GM11168 (cell line): ENCODE data around the gene ACCSL.

Experiments
- in situ Hi-C: fragments of 300-500 bp; cut with MboI; formaldehyde crosslinking; loops from one replicate; pipeline ENCODE4 v1.12.0; 2022; ENCODE audit warnings: low sequenced_read_pairs; ENCODE audit not compliant: unreplicated experiment

ACCSL gene

DNA sequence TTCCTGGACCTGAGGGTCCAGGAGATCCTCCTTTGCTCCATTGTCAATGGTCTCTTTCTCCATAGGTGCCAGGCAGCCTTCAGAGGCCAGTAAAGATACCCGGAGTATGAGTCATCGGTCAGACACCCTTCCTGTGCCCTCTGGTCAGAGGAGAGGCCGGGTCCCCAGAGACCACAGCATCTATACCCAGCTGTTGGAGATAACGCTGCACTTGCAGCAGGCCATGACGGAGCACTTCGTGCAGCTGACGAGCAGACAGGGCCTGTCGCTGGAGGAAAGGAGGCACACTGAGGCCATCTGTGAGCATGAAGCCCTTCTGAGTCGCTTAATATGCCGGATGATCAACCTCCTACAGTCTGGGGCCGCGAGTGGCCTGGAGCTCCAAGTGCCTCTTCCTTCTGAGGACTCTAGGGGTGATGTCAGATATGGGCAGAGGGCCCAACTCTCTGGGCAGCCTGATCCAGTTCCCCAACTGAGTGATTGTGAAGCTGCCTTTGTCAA lies at the start of gene ACCSL:
Gene ACCSL, plus strand, starts transcription at position 51 of the 501 bp plus-strand sequence. Its CDS starts 56 bp downstream, at position 107.
- in situ Hi-C loops: no loop called here

- in situ Hi-C loops: no loop called here
These were observed 49.5 kb upstream of the ACCSL start for GRCh38 chr11:43998308-43998707.

DNA sequence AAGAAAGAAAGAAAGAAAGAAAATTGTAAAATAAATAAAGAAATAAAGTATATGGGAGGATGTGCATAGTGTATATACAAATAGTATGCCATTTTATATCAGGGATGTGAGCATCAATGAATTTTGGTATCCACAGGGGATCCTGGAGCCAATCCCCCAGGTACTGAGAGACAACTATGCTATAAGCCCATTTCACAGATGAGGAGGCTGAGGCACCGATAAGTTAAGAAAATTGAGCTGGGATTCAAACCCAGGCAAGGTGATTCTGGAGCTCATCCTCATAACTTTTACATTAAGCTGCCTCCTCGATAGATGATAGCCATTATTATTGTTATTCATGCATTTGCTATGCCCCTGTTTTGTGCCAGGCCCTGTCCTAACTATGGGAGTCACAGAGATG lies 47.0 kb upstream of the ACCSL start:
- in situ Hi-C loops: no loop called here

GRCh38 chr11:44002191-44003093 lies 45.3 kb upstream of the ACCSL start:
- in situ Hi-C loops: no loop called here

- in situ Hi-C loops: no loop called here
These were observed 43.9 kb upstream of the ACCSL start for GRCh38 chr11:44003736-44004451.

DNA sequence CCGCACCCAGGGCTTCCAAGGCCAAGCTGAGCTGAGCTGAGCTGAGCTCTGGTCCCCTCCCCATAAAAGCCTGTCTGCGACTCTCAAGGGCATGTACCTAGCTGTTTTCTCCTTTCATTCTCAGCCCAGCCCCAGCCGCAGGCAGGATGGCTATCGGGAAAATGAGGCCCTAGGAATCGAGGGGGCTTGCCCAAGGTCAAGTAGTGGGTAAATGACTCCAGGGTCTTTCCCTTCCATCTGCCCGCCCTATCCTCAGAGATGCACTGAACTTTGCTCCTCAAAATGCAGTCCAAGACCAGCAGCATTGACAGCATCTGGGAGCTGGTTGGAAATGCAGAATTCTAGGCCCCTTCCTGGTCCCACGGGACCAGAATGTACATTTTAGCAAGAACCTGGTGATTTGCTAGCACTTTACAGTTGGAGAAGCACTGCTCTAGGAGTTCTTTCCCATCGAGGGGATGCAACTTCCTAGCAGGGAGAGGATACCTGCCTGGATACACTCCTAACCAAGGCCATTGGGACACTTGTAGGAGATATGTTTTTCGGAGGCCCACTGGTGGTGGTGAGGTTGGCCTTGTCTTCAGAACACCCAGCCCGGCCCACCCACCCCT lies 43.2 kb upstream of the ACCSL start:
- in situ Hi-C loops: no loop called here

DNA sequence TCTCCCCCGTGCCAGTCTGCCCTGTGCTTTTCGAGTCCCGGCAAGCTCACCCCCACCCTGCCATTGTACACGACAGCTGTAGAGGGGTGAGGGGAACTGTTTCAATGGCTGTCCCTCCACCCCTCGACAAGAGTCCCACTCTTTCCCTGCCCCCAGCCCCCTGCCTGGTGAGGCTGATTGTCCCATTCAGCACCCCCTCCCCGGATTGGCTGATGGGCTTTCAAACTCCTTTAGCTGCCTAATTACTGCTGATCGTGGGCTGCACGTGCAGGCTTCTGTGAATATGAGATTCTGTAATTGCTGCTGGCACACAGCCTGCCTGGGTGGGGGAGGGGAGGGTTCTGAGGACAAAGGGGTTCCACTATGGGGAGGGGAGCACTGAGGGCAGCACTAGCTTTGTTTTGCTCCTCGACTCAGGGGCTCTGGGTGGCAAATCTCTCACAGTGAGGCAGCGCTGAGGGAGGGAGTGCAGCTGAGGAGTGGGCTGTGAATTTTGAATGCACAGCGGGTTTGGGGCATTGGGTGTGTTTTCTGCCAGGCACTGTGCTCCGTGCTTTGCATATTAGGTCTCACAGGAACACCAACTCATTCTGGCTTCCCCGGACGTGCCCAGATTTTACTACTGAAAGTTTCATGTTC lies 42.6 kb upstream of the ACCSL start:
- in situ Hi-C loops: no loop called here

GRCh38 chr11:44005956-44006355 lies 41.8 kb upstream of the ACCSL start:
- in situ Hi-C loops: no loop called here

- in situ Hi-C loops: no loop called here
These were observed 40.8 kb upstream of the ACCSL start for GRCh38 chr11:44006917-44007361.

- in situ Hi-C loops: no loop called here
These were observed 40.2 kb upstream of the ACCSL start for GRCh38 chr11:44007481-44008087.

DNA sequence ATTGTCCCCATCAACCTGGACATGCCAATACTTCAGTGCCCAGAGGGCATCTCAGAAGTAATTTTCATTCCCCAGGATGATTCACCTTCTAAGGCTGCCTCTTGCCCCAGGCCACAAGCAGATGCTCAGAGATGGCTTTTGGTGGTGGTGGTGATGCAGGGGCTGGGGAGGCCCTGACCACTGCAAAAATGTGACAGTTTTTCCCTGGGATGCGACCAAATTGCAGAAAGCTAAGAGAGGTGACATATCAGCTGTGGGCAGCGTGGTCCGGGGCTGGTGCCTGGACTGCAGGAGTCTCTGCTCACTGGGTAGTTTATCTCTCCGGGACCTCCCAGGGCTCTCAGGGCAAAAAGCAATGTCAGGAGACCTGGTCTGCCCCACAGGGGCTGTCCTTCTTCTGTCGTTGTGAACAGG lies 39.7 kb upstream of the ACCSL start:
- in situ Hi-C loops: no loop called here

DNA sequence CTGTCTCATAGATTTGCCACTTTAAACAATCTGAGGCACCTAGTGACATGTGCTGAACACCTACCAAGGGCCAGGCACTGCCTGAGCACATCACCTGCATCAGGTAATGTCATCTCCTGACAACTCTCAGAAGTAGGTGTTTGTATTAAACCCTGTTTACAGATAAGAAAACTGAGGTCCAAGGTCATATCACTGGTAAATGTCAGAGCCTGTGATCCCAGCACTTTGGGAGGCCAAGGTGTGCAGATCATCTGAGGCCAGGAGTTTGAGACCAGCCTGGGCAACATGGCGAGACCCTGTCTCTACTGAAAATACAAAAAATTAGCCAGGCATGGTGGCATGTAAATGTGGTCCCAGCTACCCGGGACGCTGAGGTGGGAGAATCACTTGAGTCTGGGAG lies 39.1 kb upstream of the ACCSL start:
- in situ Hi-C loops: no loop called here

- in situ Hi-C loops: no loop called here
These were observed 37.0 kb upstream of the ACCSL start for GRCh38 chr11:44010789-44011251.

DNA sequence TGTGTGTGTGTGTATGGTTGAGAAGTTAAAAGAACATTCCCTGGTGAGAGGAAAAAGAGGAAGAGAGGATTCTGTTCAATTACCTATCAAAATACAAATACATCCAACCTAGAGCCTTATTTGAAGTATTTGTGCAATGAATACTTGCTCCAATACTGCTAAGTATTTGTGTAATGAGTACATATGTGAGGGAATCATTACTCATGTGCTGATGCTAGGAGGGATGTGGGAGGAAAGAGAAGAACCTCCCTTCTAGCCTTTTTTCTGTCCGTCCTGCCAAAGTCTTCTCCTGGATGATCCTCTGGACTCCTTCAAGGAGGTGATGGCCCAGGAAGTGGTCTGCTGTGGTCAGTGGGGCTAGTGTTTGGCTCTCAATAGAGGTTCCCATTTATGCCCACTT lies 36.0 kb upstream of the ACCSL start:
- in situ Hi-C loops: no loop called here

DNA sequence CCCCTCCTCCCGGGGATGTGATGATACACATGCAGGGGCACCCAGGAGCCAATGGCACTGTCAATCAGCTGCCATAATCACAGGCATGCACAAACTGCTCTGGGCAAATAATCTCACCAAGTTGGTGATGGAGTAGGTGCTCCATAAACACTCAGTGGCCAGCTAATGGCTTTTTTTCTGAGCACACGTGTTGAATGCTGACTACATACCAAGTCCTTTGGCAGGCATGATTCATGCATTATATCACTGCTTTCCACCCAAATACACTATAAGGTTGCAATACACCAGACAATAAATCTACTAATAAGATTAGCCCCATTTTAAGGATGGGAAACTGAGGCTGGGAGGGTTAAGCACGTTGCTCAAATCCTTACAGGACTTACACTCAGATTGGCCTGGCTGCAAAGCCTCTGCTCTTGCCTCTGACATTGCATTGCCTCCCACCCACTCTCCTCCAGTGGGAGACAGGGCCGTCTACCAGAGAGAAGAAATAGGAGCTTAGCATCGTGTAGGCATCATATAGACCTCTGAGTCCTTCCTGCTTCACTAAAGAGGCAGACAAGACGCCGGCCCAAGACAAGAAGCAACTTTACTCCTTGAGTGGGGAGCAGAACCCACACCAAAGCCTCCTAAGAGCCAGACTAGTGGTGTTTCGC lies 32.7 kb upstream of the ACCSL start:
- in situ Hi-C loops: no loop called here

DNA sequence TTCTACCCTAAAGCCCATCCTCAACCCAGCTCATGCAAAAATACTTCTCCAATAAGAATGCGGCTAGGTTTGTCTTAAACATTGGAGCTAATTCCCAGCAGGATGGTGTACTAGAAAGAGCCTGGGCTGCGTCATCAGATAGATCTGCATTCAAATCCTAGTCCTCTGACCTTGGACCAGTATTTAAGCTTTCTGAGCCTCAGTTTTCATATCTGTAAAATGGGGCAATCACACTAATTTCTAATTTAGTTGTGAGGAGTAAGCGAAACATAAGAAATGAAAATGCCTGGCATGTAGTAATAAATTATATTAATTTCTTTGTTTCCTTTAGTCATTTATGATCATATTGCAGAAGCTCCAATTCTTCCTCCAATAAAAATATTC lies 32.2 kb upstream of the ACCSL start:
- in situ Hi-C loops: no loop called here

DNA sequence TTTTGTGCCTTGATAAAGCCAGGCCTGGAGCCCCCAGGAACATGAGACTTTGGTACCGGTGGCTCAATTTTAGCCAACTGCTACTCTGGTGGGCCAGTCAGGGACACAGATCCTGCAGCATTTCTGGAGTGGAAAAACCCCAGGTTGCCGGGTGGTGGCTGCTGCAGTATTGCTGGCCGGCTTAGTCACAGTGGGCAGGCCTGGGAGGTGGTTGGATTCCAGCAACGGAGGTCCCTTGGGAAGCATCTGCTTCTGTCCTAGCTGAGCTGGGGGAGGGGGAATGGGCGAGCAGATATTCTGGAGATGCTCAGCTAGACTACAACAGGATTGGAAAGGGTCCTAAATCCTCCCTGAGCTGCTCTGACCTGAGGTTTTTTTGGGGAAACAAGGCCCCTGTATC lies 31.6 kb upstream of the ACCSL start:
- in situ Hi-C loops: no loop called here

DNA sequence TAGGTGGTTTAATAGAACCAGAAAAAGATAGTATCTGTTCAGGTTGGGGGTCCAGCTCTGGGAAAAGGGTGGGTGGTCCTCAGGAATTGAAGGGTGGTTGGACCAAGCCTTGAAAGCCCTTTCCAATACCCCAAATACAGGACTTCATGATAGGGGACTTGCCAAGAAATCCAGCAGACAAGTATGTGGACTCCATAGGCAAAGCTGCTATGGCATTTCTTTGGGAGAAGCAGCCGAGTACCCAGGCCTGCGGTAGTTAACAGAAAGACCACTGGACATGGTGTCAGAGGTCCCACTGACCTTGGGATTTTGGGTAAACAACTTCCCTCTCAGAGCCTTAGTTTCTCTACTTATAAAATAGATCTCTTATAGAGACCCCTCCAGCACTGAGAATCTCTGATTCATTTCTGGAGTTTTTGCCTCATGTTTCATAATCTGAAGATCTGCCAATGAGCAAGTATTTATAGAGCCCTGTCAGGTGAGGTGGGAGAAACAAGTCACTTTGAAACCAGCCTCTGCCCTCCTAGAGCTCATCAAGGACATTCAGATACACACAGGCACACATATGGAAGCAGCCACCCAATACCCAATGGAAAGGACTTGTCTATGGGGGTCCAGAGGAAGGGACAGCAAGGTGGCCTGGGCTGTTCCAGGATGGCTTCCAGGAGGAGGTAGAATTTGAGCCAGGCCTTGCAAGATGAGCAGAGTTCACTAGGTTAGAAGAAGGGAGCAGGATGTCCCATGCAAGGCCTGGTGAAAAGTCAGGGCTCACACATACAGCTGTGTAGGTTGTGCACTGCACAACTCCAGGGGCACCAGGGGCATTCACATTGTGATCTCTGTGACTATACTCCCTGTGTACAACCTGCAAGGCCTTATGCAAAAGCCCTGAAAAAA lies 31.0 kb upstream of the ACCSL start:
- in situ Hi-C loops: no loop called here
